HepG2 (cell line): ENCODE results near the gene CAMKK1. TPM values are rescaled to one million over a fixed set of nuclear protein-coding genes. Genes with fewer than 3 reads are reported as not detected.

Experiments used
- ATAC-seq: fragments of 200-7000 bp; cut with Tn5 transposase; 3 replicates; pipeline ENCODE4 v1.9.1; 2020; ENCODE audit warnings: mild to moderate bottlenecking, moderate library complexity
- BruUV-seq: library from RNA; stranded (reverse); fragments of 400-500 nt; replicated peaks from 2 replicates; lab custom pipeline; 2021; lab: Mats Ljungman, UMichigan
- CTCF ChIA-PET: fragments of 300-600 bp; formaldehyde crosslinking; extraction: SDS; loops from one replicate; lab custom pipeline; 2021; ENCODE audit warnings: low total read pairs, inconsistent platforms, low intra/inter-chr PET ratio; lab: Yijun Ruan, JAX
- POLR2A ChIA-PET: fragments of 350-600 bp; sonication (Branson Sonifier 250); formaldehyde crosslinking; loops from one replicate; lab custom pipeline; 2020; ENCODE audit warnings: antibody characterized with exemption, inconsistent platforms; lab: Yijun Ruan, JAX
- DNase-seq: peaks from one replicate; pipeline ENCODE4 v3.0.0-alpha.2; 2015; ENCODE audit warnings: low spot score
- FAIRE-seq: peaks from 3 replicates; lab custom pipeline; 2011; peaks lifted over from hg19 to GRCh38; lab: Jason Lieb, UNC
- H2AFZ ChIP-seq: one replicate; pipeline ENCODE4 v1.6.1; 2011; ENCODE audit warnings: low read length, inconsistent platforms
- H3K27ac ChIP-seq: fragments of 300-600 bp; 3 replicates; pipeline ENCODE4 v1.8.0; 2011; ENCODE audit warnings: mixed run types, mild to moderate bottlenecking, mixed read lengths, low read length, inconsistent platforms; ENCODE audit not compliant: insufficient read depth; ENCODE audit errors: extremely low read length
- H3K27me3 ChIP-seq, 2 experiments: fragments of 200-600 bp in 1 of 2; 2 replicates in 1 of 2; 3 replicates in 1 of 2; pipeline versions ENCODE4 v1.6.0 to v1.8.0; 2011; ENCODE audit warnings: low read length in 2 of 2, mild to moderate bottlenecking in 2 of 2, moderate library complexity in 2 of 2, inconsistent platforms in 1 of 2; ENCODE audit not compliant: insufficient read depth in 2 of 2, control insufficient read depth in 1 of 2
- H3K36me3 ChIP-seq, 2 experiments: fragments of 200-600 bp in 1 of 2; replicated peaks in 1 of 2; 2 replicates in 1 of 2; 3 replicates in 1 of 2; pipeline versions ENCODE4 v1.5.1 to v1.8.0; 2011; ENCODE audit warnings: low read length in 2 of 2, inconsistent platforms in 1 of 2; ENCODE audit not compliant: insufficient read depth in 2 of 2, control insufficient read depth in 1 of 2
- H3K4me1 ChIP-seq: 2 replicates; pipeline ENCODE4 v1.5.1; 2012; ENCODE audit warnings: low read length, inconsistent platforms; ENCODE audit not compliant: insufficient read depth
- H3K4me2 ChIP-seq: 2 replicates; pipeline ENCODE4 v1.6.0; 2011; ENCODE audit warnings: low read depth, low read length, inconsistent platforms
- H3K4me3 ChIP-seq, 3 experiments: fragments of 200-600 bp in 1 of 3; sonication (generic), shearing (Covaris generic) in 1 of 3; replicated peaks in 1 of 3; 2 replicates each; pipeline ENCODE4 v1.5.1; 2011 to 2016; ENCODE audit warnings: low read length in 3 of 3, inconsistent platforms in 2 of 3, low read depth in 2 of 3, mild to moderate bottlenecking in 2 of 3, control low read depth in 1 of 3, mixed read lengths in 1 of 3; ENCODE audit not compliant: insufficient read depth in 1 of 3
- H3K79me2 ChIP-seq: one replicate; pipeline ENCODE4 v1.6.1; 2011; ENCODE audit warnings: low read length, inconsistent platforms; ENCODE audit not compliant: insufficient read depth
- H3K9ac ChIP-seq: 2 replicates; pipeline ENCODE4 v1.6.0; 2011; ENCODE audit warnings: mild to moderate bottlenecking, low read depth, low read length, inconsistent platforms; ENCODE audit not compliant: insufficient read depth
- H3K9me3 ChIP-seq: 2 replicates; pipeline ENCODE4 v1.5.1; 2012; ENCODE audit warnings: mild to moderate bottlenecking, low read length
- H4K20me1 ChIP-seq: 2 replicates; pipeline ENCODE4 v1.6.0; 2011; ENCODE audit warnings: inconsistent platforms, mild to moderate bottlenecking, low read length, moderate library complexity; ENCODE audit not compliant: insufficient read depth
- EEA1 ChIP-seq: sonication (generic); formaldehyde crosslinking; IDR thresholded peaks from 2 replicates; pipeline ENCODE4 v1.5.1; 2020; ENCODE audit warnings: mild to moderate bottlenecking, missing genetic modification reagents, borderline replicate concordance
- FOXC1 ChIP-seq: sonication (generic); formaldehyde crosslinking; IDR thresholded peaks from 2 replicates; pipeline ENCODE4 v1.8.0; 2022; ENCODE audit warnings: mild to moderate bottlenecking, missing genetic modification reagents, borderline replicate concordance
- JDP2 ChIP-seq: sonication (generic); formaldehyde crosslinking; IDR thresholded peaks from 2 replicates; pipeline ENCODE4 v1.8.1; 2022; ENCODE audit warnings: missing genetic modification reagents, borderline replicate concordance
- MBD4 ChIP-seq: IDR thresholded peaks from 2 replicates; pipeline ENCODE4 v1.6.1; 2012; ENCODE audit warnings: low read length, inconsistent platforms, borderline replicate concordance
- MTA3 ChIP-seq: sonication (generic); formaldehyde crosslinking; IDR thresholded peaks from 2 replicates; pipeline ENCODE4 v1.4.0; 2020; ENCODE audit warnings: missing genetic modification reagents
- MXD4 ChIP-seq: IDR thresholded peaks from 2 replicates; pipeline ENCODE4 v1.6.1; 2016; ENCODE audit warnings: mild to moderate bottlenecking, missing biosample characterization, missing genetic modification reagents
- TBL1XR1 ChIP-seq: fragments of 150-350 bp; IDR thresholded peaks from 2 replicates; pipeline ENCODE4 v1.6.1; 2014; ENCODE audit warnings: borderline replicate concordance, low read length; ENCODE audit not compliant: partially characterized antibody
- YEATS2 ChIP-seq: sonication (generic); formaldehyde crosslinking; IDR thresholded peaks from 2 replicates; pipeline ENCODE4 v1.4.0; 2020; ENCODE audit warnings: missing genetic modification reagents, borderline replicate concordance
- ZFX ChIP-seq: sonication (generic); formaldehyde crosslinking; IDR thresholded peaks from 2 replicates; pipeline ENCODE4 v1.4.0; 2020; ENCODE audit warnings: mild to moderate bottlenecking, low read depth, missing genetic modification reagents, moderate library complexity
- ZNF264 ChIP-seq: sonication (generic); formaldehyde crosslinking; IDR thresholded peaks from 2 replicates; pipeline ENCODE4 v1.4.0; 2020; ENCODE audit warnings: missing genetic modification reagents
- WGBS: methylation state at CpG from one replicate; pipeline ENCODE4 v1.1.6; 2017; ENCODE audit warnings: low lambda C conversion rate; 5-methylcytosine and 5-hydroxymethylcytosine counted together
- in situ Hi-C: cut with HindIII; loops from 2 replicates; pipeline ENCODE4 v1.10.0; 2017; ENCODE audit warnings: low pct_unique_long_range_greater_than_20kb; ENCODE audit not compliant: extremely low pct_ligation_motif_present
- intact Hi-C: fragments of 100-400 bp; cut with micrococcal nuclease; formaldehyde crosslinking; loops from one replicate; pipeline ENCODE4 v1.10.0; 2022; ENCODE audit not compliant: unreplicated experiment
- polyA plus RNA-seq, 8 experiments: library from polyadenylated mRNA; depleted of rRNA in 3 of 8; stranded (reverse) in 7 of 8; unstranded in 1 of 8; fragments of >200 nt; fragmentation: Illumina TruSeq in 4 of 8; extraction: Trizol in 4 of 8; gene quantifications; 2 replicates each; pipeline versions ENCODE4 v1.2.1 to v1.2.3, GENCODE V29; 2011 to 2016; ENCODE audit warnings: low read depth in 4 of 8, missing spikeins in 1 of 8, mixed read lengths in 1 of 8; ENCODE audit not compliant: insufficient read depth in 1 of 8
- total RNA-seq, 5 experiments: library from RNA; depleted of rRNA; stranded (reverse); fragments of >200 nt; fragmentation: Illumina TruSeq; extraction: Trizol; gene quantifications; 2 replicates each; pipeline ENCODE4 v1.2.3, GENCODE V29; 2016; ENCODE audit warnings: low read depth in 1 of 5

The CAMKK1 gene
- total and polyA plus RNA-seq, 2 of the 13 experiments (the other 11 are each of a cell fraction or from before 2014, with no cell fraction given), result 1.5 to 1.6 TPM

GRCh38 chr17:3873862-3874261, 19.0 kb downstream of the CAMKK1 start:
- H3K4me3 ChIP-seq, result no peak overlapping the region
- ATAC-seq (no peak), FAIRE-seq (no peak), DNase-seq (no peak)
- no peak overlapping the region for H2AFZ ChIP-seq
- BruUV-seq, result no TSS peak
- CTCF ChIA-PET, result no interaction called here
- no peak overlapping the region for H3K9ac ChIP-seq
- H3K79me2 ChIP-seq, result no peaks in the 10 kb centered on the region
- H4K20me1 ChIP-seq, result no peaks in the 10 kb centered on the region
- in situ Hi-C loops, result no loop called here
- 90% methylated on average over 10 of the region's 10 CpGs for WGBS
- H3K9me3 ChIP-seq, result no peaks in the 10 kb centered on the region
- peaks cover 8% of the 10 kb centered on the region for H3K4me1 ChIP-seq
- H3K27ac ChIP-seq, result no peak overlapping the region
- no peaks in the 10 kb centered on the region for H3K27me3 ChIP-seq
- TF ChIP-seq MBD4 (no peak), YEATS2 (no peak), MXD4 (CRISPR knock-in tag) (no peak), JDP2 (CRISPR knock-in tag) (no peak), FOXC1 (CRISPR knock-in tag) (no peak)
- H3K36me3 ChIP-seq, result peaks cover 0 to 2% of the 10 kb centered on the region in 2 experiments; a peak in 1 of 5 replicates
- POLR2A ChIA-PET, result no interaction called here
- H3K4me2 ChIP-seq, result no peak overlapping the region
- intact Hi-C loops, result no loop called here

GRCh38 chr17:3870871-3871306, 22.0 kb downstream of the CAMKK1 start:
- no peak overlapping the region for H3K4me2 ChIP-seq
- ChIA-PET POLR2A (no interaction called here), CTCF (no interaction called here)
- H3K27me3 ChIP-seq, result no peaks in the 10 kb centered on the region
- no peak overlapping the region for H3K9ac ChIP-seq
- no peak for TF ChIP-seq ZNF264
- no peak for TF ChIP-seq MTA3 (CRISPR knock-in tag)
- TF ChIP-seq JDP2 (CRISPR knock-in tag), result no peak
- TF ChIP-seq EEA1, result no peak
- TF ChIP-seq TBL1XR1, result no peak
- no peak for TF ChIP-seq ZFX
- H3K27ac ChIP-seq, result no peak overlapping the region
- intact Hi-C loops, result no loop called here
- in situ Hi-C loops, result no loop called here
- WGBS, result 93% methylated on average over 11 of the region's 11 CpGs
- FAIRE-seq (no peak), DNase-seq (no peak), ATAC-seq (no peak)
- no peak overlapping the region for H3K4me3 ChIP-seq
- H3K36me3 ChIP-seq, result peaks cover 0 to 2% of the 10 kb centered on the region in 2 experiments; a peak in 1 of 5 replicates
- no peaks in the 10 kb centered on the region for H3K9me3 ChIP-seq
- no peaks in the 10 kb centered on the region for H4K20me1 ChIP-seq
- peaks cover 15% of the 10 kb centered on the region for H3K4me1 ChIP-seq
- no TSS peak for BruUV-seq
- no peak overlapping the region for H2AFZ ChIP-seq
- H3K79me2 ChIP-seq, result no peaks in the 10 kb centered on the region
